ENCODE measurements around the gene NRXN3. TPM values are rescaled to one million over a fixed set of nuclear protein-coding genes. Genes with fewer than 3 reads are reported as not detected.

The NRXN3 gene
- polyA plus RNA-seq, 1 donor from 2014 or later = 110 TPM

DNA sequence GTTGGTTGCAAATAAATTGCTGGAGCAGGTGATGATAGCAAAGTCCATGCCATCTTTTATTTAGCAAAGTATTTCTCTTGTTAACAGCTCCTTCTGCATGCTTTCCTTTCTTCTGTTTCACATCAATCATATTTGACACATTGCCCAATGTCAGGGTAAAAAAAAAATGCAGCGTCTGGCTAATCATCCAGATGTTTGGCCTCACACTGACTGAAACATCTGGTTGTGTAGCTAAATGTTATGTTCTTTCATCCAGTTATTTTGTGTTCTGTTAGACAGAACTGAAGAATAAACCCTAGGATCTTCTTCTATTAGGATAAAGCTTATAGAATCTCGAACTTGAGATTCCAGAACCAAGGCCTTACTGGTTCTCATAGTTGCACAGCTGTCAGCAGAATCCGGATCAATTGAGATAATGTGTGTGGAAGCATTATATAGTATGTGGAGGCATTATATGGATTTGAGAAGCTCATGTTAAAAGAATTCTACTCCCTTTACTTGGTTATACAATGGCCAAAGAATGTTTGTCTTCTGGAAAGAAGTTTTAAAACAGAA is 1182.0 kb downstream of the NRXN3 start:
- no peak overlapping the region for H2AFZ ChIP-seq (ENCODE audit: low read depth, low read length)

DNA sequence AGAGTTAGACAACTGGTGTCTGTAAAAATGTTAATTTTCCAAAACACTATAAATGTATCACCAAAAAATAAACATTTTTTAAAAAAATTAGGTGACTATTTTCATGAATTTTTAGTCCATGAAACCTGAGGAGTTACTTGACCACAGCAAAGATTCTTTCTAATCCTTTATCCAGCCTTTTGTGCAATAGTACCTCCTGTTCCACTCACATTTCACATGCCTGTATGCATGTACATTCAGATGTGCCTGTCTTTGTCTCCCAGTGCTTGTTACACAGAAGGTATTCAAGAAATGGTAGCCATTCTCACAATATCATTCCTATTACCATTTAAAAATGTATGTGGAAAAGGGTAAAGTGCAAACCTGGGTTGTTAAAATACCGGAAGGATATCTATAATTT is 1184.2 kb downstream of the NRXN3 start:
- H3K79me2 ChIP-seq (replicated peaks; ENCODE audit: insufficient read depth, low read length) = peaks cover 21% of the 10 kb centered on the region

More for the DNA sequence above, 1182.0 kb downstream of the NRXN3 start:
- no peaks in the 10 kb centered on the region for H3K9me3 ChIP-seq (ENCODE audit: low read length)
- no peaks in the 10 kb centered on the region for H3K9me2 ChIP-seq (ENCODE audit: insufficient read depth, low read length)
- no peaks in the 10 kb centered on the region for H4K20me1 ChIP-seq (ENCODE audit: insufficient read depth)
- H3F3A ChIP-seq (ENCODE audit: insufficient read depth, low read length, poor library complexity, severe bottlenecking) = peaks cover 5% of the 10 kb centered on the region
- no peak overlapping the region for H3K4me2 ChIP-seq (ENCODE audit: low read length)
- peak overlapping the region; percentile 48 for H3K27ac ChIP-seq (ENCODE audit: low read length)
- TF ChIP-seq SMC3 (conservative IDR thresholded peaks at IDR 0.05; ENCODE audit: poor library complexity) (no peak), MXI1 (conservative IDR thresholded peaks at IDR 0.05; ENCODE audit: poor library complexity, severe bottlenecking) (no peak), POLR2AphosphoS5 (IDR thresholded peaks at IDR 0.05) (no peak), TAF1 (IDR thresholded peaks at IDR 0.05; ENCODE audit: low read depth) (no peak), EP300 (conservative IDR thresholded peaks at IDR 0.05; ENCODE audit: poor library complexity, severe bottlenecking) (peak; percentile 20), RAD21 (conservative IDR thresholded peaks at IDR 0.05) (no peak)
- no peaks in the 10 kb centered on the region for H3K27me3 ChIP-seq (ENCODE audit: insufficient read depth, low read depth, low read length)
- H3K9ac ChIP-seq (ENCODE audit: low read length) = no peak overlapping the region
- H3K36me3 ChIP-seq (ENCODE audit: insufficient read depth, low read length) = no peaks in the 10 kb centered on the region
- H3K4me3 ChIP-seq (ENCODE audit: low read length) = peak overlapping the region; percentile 14
- peaks cover 21% of the 10 kb centered on the region for H3K79me2 ChIP-seq (replicated peaks; ENCODE audit: insufficient read depth, low read length)

More for the DNA sequence above, 1184.2 kb downstream of the NRXN3 start:
- TF ChIP-seq RAD21 (conservative IDR thresholded peaks at IDR 0.05) (no peak), EZH2 (IDR thresholded peaks at IDR 0.05; ENCODE audit: borderline replicate concordance, insufficient read depth, low read length, poor library complexity, severe bottlenecking) (no peak), SMC3 (conservative IDR thresholded peaks at IDR 0.05; ENCODE audit: poor library complexity) (no peak), TAF1 (IDR thresholded peaks at IDR 0.05; ENCODE audit: low read depth) (no peak), POLR2AphosphoS5 (IDR thresholded peaks at IDR 0.05) (no peak), EP300 (conservative IDR thresholded peaks at IDR 0.05; ENCODE audit: poor library complexity, severe bottlenecking) (no peak)
- TF ChIP-seq, protein P1, sequence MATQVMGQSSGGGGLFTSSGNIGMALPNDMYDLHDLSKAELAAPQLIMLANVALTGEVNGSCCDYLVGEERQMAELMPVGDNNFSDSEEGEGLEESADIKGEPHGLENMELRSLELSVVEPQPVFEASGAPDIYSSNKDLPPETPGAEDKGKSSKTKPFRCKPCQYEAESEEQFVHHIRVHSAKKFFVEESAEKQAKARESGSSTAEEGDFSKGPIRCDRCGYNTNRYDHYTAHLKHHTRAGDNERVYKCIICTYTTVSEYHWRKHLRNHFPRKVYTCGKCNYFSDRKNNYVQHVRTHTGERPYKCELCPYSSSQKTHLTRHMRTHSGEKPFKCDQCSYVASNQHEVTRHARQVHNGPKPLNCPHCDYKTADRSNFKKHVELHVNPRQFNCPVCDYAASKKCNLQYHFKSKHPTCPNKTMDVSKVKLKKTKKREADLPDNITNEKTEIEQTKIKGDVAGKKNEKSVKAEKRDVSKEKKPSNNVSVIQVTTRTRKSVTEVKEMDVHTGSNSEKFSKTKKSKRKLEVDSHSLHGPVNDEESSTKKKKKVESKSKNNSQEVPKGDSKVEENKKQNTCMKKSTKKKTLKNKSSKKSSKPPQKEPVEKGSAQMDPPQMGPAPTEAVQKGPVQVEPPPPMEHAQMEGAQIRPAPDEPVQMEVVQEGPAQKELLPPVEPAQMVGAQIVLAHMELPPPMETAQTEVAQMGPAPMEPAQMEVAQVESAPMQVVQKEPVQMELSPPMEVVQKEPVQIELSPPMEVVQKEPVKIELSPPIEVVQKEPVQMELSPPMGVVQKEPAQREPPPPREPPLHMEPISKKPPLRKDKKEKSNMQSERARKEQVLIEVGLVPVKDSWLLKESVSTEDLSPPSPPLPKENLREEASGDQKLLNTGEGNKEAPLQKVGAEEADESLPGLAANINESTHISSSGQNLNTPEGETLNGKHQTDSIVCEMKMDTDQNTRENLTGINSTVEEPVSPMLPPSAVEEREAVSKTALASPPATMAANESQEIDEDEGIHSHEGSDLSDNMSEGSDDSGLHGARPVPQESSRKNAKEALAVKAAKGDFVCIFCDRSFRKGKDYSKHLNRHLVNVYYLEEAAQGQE (IDR thresholded peaks at IDR 0.05; ENCODE audit: borderline replicate concordance) = no peak
- TF ChIP-seq, protein P2, sequence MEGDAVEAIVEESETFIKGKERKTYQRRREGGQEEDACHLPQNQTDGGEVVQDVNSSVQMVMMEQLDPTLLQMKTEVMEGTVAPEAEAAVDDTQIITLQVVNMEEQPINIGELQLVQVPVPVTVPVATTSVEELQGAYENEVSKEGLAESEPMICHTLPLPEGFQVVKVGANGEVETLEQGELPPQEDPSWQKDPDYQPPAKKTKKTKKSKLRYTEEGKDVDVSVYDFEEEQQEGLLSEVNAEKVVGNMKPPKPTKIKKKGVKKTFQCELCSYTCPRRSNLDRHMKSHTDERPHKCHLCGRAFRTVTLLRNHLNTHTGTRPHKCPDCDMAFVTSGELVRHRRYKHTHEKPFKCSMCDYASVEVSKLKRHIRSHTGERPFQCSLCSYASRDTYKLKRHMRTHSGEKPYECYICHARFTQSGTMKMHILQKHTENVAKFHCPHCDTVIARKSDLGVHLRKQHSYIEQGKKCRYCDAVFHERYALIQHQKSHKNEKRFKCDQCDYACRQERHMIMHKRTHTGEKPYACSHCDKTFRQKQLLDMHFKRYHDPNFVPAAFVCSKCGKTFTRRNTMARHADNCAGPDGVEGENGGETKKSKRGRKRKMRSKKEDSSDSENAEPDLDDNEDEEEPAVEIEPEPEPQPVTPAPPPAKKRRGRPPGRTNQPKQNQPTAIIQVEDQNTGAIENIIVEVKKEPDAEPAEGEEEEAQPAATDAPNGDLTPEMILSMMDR (IDR thresholded peaks at IDR 0.05; ENCODE audit: poor library complexity, severe bottlenecking) = no peak
- H3K9ac ChIP-seq (ENCODE audit: low read length) = no peak overlapping the region
- no peaks in the 10 kb centered on the region for H3K9me3 ChIP-seq (ENCODE audit: low read length)
- H2AFZ ChIP-seq (ENCODE audit: low read depth, low read length) = no peak overlapping the region
- H3K36me3 ChIP-seq (ENCODE audit: insufficient read depth, low read length) = no peaks in the 10 kb centered on the region
- H3K27ac ChIP-seq (ENCODE audit: low read length) = no peak overlapping the region
- H3K9me2 ChIP-seq (ENCODE audit: insufficient read depth, low read length) = no peaks in the 10 kb centered on the region
- H3K27me3 ChIP-seq (ENCODE audit: insufficient read depth, low read depth, low read length) = no peaks in the 10 kb centered on the region
- no peak overlapping the region for H3K4me2 ChIP-seq (ENCODE audit: low read length)
- H3F3A ChIP-seq (ENCODE audit: insufficient read depth, low read length, poor library complexity, severe bottlenecking) = peaks cover 5% of the 10 kb centered on the region
- no peak overlapping the region for H3K4me3 ChIP-seq (ENCODE audit: low read length)
- H4K20me1 ChIP-seq (ENCODE audit: insufficient read depth) = no peaks in the 10 kb centered on the region
